Vagina (tissue), 2 donors: ENCODE results near the gene APCDD1L. TPM values are rescaled to one million over a fixed set of nuclear protein-coding genes. Genes with fewer than 3 reads are reported as not detected.

Experiments used
- DNase-seq, 2 donors: peaks; one replicate each; pipeline ENCODE4 v3.0.0-alpha.2; 2017; ENCODE audit errors: extremely low spot score in 2 of 2
- H3K27ac ChIP-seq: fragments of 200-600 bp; sonication (generic); one replicate; pipeline ENCODE4 v1.5.1; 2019
- H3K27me3 ChIP-seq: fragments of 200-600 bp; sonication (generic); one replicate; pipeline ENCODE4 v1.5.1; 2019
- H3K36me3 ChIP-seq, 2 donors: fragments of 200-600 bp; sonication (generic); one replicate each; pipeline ENCODE4 v1.5.1; 2017 to 2019
- H3K4me1 ChIP-seq: fragments of 200-600 bp; sonication (generic); one replicate; pipeline ENCODE4 v1.5.1; 2019
- H3K4me3 ChIP-seq, 2 donors: fragments of 200-600 bp; sonication (generic); 1 replicate in 1 of 2; 2 replicates in 1 of 2; pipeline ENCODE4 v1.5.1; 2016 to 2019
- H3K9me3 ChIP-seq: fragments of 200-600 bp; sonication (generic); one replicate; pipeline ENCODE4 v1.5.1; 2019
- POLR2A ChIP-seq, 2 donors: fragments of 450-650 bp; IDR thresholded peaks; one replicate each; pipeline ENCODE4 v1.6.1; 2017; ENCODE audit warnings: antibody characterized with exemption in 2 of 2, mild to moderate bottlenecking in 2 of 2, moderate library complexity in 2 of 2
- POLR2AphosphoS5 ChIP-seq, 2 donors: sonication (generic); formaldehyde crosslinking; IDR thresholded peaks; one replicate each; pipeline ENCODE4 v1.9.0; 2017; ENCODE audit warnings: antibody characterized with exemption in 2 of 2, mild to moderate bottlenecking in 2 of 2, low read depth in 1 of 2; ENCODE audit not compliant: insufficient read depth in 1 of 2
- intact Hi-C: fragments of 100-400 bp; cut with DNase I; formaldehyde crosslinking; loops from one replicate; pipeline ENCODE4 v1.15.1; 2023
- total RNA-seq: library from RNA; depleted of rRNA; stranded (reverse); fragments of >200 nt; gene quantifications from one replicate; pipeline ENCODE4 v1.2.3, GENCODE V29; 2016
- TF ChIP-seq, protein P1 (sequence below), 3 experiments: fragments of 450-650 bp in 2 of 3; fragments of 200-600 bp in 1 of 3; sonication (generic) in 1 of 3; IDR thresholded peaks; one replicate each; pipeline ENCODE4 v1.5.1; 2017 to 2019; ENCODE audit warnings: antibody characterized with exemption in 3 of 3, mild to moderate bottlenecking in 2 of 3, moderate library complexity in 2 of 3

APCDD1L gene
- total RNA-seq, 1 donor from 2014 or later, result 0.98 TPM

DNA sequence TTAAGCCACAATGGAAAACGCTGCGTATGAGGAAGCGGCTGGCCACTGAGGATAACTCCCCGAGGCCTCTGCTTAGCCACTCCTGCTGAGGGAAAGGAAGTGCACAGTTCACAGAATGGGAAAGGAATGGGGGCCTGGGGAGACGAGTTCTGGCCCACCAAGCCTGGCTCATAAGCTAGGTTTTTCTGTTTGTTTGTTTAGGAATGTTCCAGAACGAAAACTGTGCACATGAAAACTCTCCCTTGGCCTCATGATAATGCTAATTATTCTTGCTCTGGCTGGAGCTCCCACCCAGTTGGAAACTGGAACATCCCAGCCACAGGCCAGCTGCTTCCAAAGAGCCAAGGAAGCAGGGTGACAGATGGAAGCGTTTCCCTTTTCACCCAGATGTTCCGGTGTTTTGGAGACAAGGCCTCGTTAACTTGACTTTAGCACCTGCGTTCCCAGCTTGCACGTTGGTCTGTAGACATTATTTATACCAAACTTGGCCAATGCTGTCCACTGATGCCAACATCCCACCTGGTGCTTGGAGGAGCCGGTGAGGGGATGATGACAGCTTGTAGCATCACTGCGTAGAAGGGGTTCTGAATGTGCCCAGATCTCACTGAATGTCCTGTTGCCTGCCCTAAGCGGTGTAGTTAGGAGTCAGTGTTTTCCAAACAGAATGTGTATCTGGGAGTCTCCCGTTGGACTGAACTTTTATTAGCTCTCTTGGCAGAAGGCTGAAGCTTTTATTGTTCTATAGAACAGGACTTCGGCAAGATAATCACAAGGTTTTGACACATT lies 34.5 kb downstream of the APCDD1L start:
- intact Hi-C loops, result no loop called here
- Histone ChIP-seq H3K4me1 (peaks cover 22% of the 10 kb centered on the region), H3K4me3 (no peak overlapping the region), H3K9me3 (no peaks in the 10 kb centered on the region), H3K27ac (peak overlapping the region; percentile 29), H3K36me3 (no peaks in the 10 kb centered on the region), H3K27me3 (no peaks in the 10 kb centered on the region)
- TF ChIP-seq POLR2A (IDR thresholded peaks at IDR 0.05) (no peak), POLR2AphosphoS5 (IDR thresholded peaks at IDR 0.05; ENCODE audit: insufficient read depth in 1 of 2, low read depth in 1 of 2) (no peak)
- TF ChIP-seq, protein P1, sequence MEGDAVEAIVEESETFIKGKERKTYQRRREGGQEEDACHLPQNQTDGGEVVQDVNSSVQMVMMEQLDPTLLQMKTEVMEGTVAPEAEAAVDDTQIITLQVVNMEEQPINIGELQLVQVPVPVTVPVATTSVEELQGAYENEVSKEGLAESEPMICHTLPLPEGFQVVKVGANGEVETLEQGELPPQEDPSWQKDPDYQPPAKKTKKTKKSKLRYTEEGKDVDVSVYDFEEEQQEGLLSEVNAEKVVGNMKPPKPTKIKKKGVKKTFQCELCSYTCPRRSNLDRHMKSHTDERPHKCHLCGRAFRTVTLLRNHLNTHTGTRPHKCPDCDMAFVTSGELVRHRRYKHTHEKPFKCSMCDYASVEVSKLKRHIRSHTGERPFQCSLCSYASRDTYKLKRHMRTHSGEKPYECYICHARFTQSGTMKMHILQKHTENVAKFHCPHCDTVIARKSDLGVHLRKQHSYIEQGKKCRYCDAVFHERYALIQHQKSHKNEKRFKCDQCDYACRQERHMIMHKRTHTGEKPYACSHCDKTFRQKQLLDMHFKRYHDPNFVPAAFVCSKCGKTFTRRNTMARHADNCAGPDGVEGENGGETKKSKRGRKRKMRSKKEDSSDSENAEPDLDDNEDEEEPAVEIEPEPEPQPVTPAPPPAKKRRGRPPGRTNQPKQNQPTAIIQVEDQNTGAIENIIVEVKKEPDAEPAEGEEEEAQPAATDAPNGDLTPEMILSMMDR (IDR thresholded peaks at IDR 0.05), result no peak
- DNase-seq, result no peak

- no peak for TF ChIP-seq POLR2AphosphoS5 (IDR thresholded peaks at IDR 0.05; ENCODE audit: insufficient read depth in 1 of 2, low read depth in 1 of 2)
- TF ChIP-seq, protein P1 (IDR thresholded peaks at IDR 0.05), result no peak
- TF ChIP-seq POLR2A (IDR thresholded peaks at IDR 0.05), result no peak
- Histone ChIP-seq H3K27me3 (no peaks in the 10 kb centered on the region), H3K27ac (peak overlapping the region; percentile 29), H3K9me3 (no peaks in the 10 kb centered on the region), H3K4me3 (no peak overlapping the region), H3K4me1 (peaks cover 22% of the 10 kb centered on the region), H3K36me3 (no peaks in the 10 kb centered on the region)
- intact Hi-C loops, result no loop called here
- DNase-seq, result no peak
These were observed 35.3 kb downstream of the APCDD1L start for GRCh38 chr20:58479726-58480440.

DNA sequence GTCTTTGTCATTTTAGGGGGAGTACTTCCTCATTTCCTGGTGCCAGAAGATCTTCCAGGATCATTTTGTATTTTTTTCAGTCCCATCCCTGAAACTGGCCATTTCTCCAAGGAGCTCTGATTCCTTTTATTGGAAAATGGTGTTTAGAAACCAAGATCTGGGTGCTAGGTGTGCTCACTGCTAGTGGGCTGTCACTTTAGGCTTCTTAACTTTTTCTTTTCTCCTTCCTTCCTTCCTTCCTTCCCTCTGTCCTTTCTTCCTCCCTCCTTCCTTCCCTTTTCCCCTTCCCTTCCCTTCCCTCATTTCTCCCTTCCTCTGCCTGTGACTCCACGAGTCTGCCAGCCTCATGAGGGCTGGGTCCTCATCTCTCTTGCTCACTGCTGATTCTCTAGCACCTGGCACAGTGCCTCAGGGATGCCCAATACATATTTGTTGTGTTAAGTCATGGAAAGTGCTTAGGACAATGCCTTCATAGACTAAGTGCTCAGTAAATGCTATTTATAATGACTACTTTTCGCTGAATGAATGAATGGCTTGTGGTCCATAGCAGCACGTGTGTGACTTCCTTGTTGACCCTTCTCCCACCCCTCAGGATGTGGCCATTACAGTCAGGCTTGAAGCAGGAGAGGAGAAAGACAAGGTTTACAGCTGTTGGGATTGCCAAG lies 36.9 kb downstream of the APCDD1L start:
- H3K27me3 ChIP-seq, result no peaks in the 10 kb centered on the region
- no peak for DNase-seq
- TF ChIP-seq, protein P1 (IDR thresholded peaks at IDR 0.05), result no peak
- TF ChIP-seq POLR2AphosphoS5 (IDR thresholded peaks at IDR 0.05; ENCODE audit: insufficient read depth in 1 of 2, low read depth in 1 of 2), result no peak
- TF ChIP-seq POLR2A (IDR thresholded peaks at IDR 0.05), result no peak
- no peak overlapping the region for H3K4me3 ChIP-seq
- H3K27ac ChIP-seq, result no peak overlapping the region
- H3K4me1 ChIP-seq, result peaks cover 22% of the 10 kb centered on the region
- H3K36me3 ChIP-seq, result no peaks in the 10 kb centered on the region
- H3K9me3 ChIP-seq, result no peaks in the 10 kb centered on the region
- intact Hi-C loops, result no loop called here

DNA sequence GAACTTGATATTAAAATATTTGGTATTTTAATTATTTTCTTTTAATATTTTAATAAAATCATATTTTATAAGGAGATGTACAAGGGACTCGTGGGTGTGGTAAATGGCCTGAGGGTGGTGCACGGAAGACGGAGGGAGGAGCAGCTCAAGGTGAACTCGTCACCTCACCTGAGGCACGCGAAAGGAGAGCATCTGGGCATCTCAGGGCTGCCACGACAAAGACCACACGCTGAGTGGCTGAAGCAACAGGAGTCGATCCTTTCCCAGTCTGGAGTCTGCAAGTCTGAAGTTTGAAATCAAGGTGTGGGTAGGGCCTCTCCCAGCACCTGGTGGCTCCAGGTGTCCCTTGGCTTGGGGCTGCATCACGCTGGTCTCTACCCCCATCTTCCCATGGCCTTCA lies 39.7 kb downstream of the APCDD1L start:
- intact Hi-C loops, result no loop called here
- H3K27me3 ChIP-seq, result no peaks in the 10 kb centered on the region
- no peak for DNase-seq
- H3K36me3 ChIP-seq, result no peaks in the 10 kb centered on the region
- H3K4me1 ChIP-seq, result peaks cover 21% of the 10 kb centered on the region
- no peak overlapping the region for H3K27ac ChIP-seq
- H3K4me3 ChIP-seq, result no peak overlapping the region
- TF ChIP-seq POLR2A (IDR thresholded peaks at IDR 0.05) (no peak), POLR2AphosphoS5 (IDR thresholded peaks at IDR 0.05; ENCODE audit: insufficient read depth in 1 of 2, low read depth in 1 of 2) (no peak)
- TF ChIP-seq, protein P1 (IDR thresholded peaks at IDR 0.05), result no peak
- no peaks in the 10 kb centered on the region for H3K9me3 ChIP-seq
